HepG2 (cell line): ENCODE results near the gene PLEKHA8. TPM values are rescaled to one million over a fixed set of nuclear protein-coding genes. Genes with fewer than 3 reads are reported as not detected.

ENCODE experiments used
- ATAC-seq: fragments of 200-7000 bp; cut with Tn5 transposase; 3 replicates; pipeline ENCODE4 v1.9.1; 2020; ENCODE audit warnings: mild to moderate bottlenecking, moderate library complexity
- BruUV-seq: library from RNA; stranded (reverse); fragments of 400-500 nt; replicated peaks from 2 replicates; lab custom pipeline; 2021; lab: Mats Ljungman, UMichigan
- CTCF ChIA-PET: fragments of 300-600 bp; formaldehyde crosslinking; extraction: SDS; loops from one replicate; lab custom pipeline; 2021; ENCODE audit warnings: low total read pairs, inconsistent platforms, low intra/inter-chr PET ratio; lab: Yijun Ruan, JAX
- POLR2A ChIA-PET: fragments of 350-600 bp; sonication (Branson Sonifier 250); formaldehyde crosslinking; loops from one replicate; lab custom pipeline; 2020; ENCODE audit warnings: antibody characterized with exemption, inconsistent platforms; lab: Yijun Ruan, JAX
- DNase-seq: peaks from one replicate; pipeline ENCODE4 v3.0.0-alpha.2; 2015; ENCODE audit warnings: low spot score
- FAIRE-seq: peaks from 3 replicates; lab custom pipeline; 2011; peaks lifted over from hg19 to GRCh38; lab: Jason Lieb, UNC
- H2AFZ ChIP-seq: one replicate; pipeline ENCODE4 v1.6.1; 2011; ENCODE audit warnings: low read length, inconsistent platforms
- H3K27ac ChIP-seq: fragments of 300-600 bp; 3 replicates; pipeline ENCODE4 v1.8.0; 2011; ENCODE audit warnings: mixed run types, mild to moderate bottlenecking, mixed read lengths, low read length, inconsistent platforms; ENCODE audit not compliant: insufficient read depth; ENCODE audit errors: extremely low read length
- H3K27me3 ChIP-seq, 2 experiments: fragments of 200-600 bp in 1 of 2; 2 replicates in 1 of 2; 3 replicates in 1 of 2; pipeline versions ENCODE4 v1.6.0 to v1.8.0; 2011; ENCODE audit warnings: low read length in 2 of 2, mild to moderate bottlenecking in 2 of 2, moderate library complexity in 2 of 2, inconsistent platforms in 1 of 2; ENCODE audit not compliant: insufficient read depth in 2 of 2, control insufficient read depth in 1 of 2
- H3K36me3 ChIP-seq, 2 experiments: fragments of 200-600 bp in 1 of 2; replicated peaks in 1 of 2; 2 replicates in 1 of 2; 3 replicates in 1 of 2; pipeline versions ENCODE4 v1.5.1 to v1.8.0; 2011; ENCODE audit warnings: low read length in 2 of 2, inconsistent platforms in 1 of 2; ENCODE audit not compliant: insufficient read depth in 2 of 2, control insufficient read depth in 1 of 2
- H3K4me1 ChIP-seq: 2 replicates; pipeline ENCODE4 v1.5.1; 2012; ENCODE audit warnings: low read length, inconsistent platforms; ENCODE audit not compliant: insufficient read depth
- H3K4me2 ChIP-seq: 2 replicates; pipeline ENCODE4 v1.6.0; 2011; ENCODE audit warnings: low read depth, low read length, inconsistent platforms
- H3K4me3 ChIP-seq, 3 experiments: fragments of 200-600 bp in 1 of 3; sonication (generic), shearing (Covaris generic) in 1 of 3; replicated peaks in 1 of 3; 2 replicates each; pipeline ENCODE4 v1.5.1; 2011 to 2016; ENCODE audit warnings: low read length in 3 of 3, inconsistent platforms in 2 of 3, low read depth in 2 of 3, mild to moderate bottlenecking in 2 of 3, control low read depth in 1 of 3, mixed read lengths in 1 of 3; ENCODE audit not compliant: insufficient read depth in 1 of 3
- H3K79me2 ChIP-seq: one replicate; pipeline ENCODE4 v1.6.1; 2011; ENCODE audit warnings: low read length, inconsistent platforms; ENCODE audit not compliant: insufficient read depth
- H3K9ac ChIP-seq: 2 replicates; pipeline ENCODE4 v1.6.0; 2011; ENCODE audit warnings: mild to moderate bottlenecking, low read depth, low read length, inconsistent platforms; ENCODE audit not compliant: insufficient read depth
- H3K9me3 ChIP-seq: 2 replicates; pipeline ENCODE4 v1.5.1; 2012; ENCODE audit warnings: mild to moderate bottlenecking, low read length
- H4K20me1 ChIP-seq: 2 replicates; pipeline ENCODE4 v1.6.0; 2011; ENCODE audit warnings: inconsistent platforms, mild to moderate bottlenecking, low read length, moderate library complexity; ENCODE audit not compliant: insufficient read depth
- CREM ChIP-seq, 2 experiments: sonication (generic) in 1 of 2; formaldehyde crosslinking in 1 of 2; IDR thresholded peaks; 2 replicates each; pipeline versions ENCODE4 v1.4.0 to v1.6.1; 2016 to 2020; ENCODE audit warnings: antibody characterized with exemption in 1 of 2, mild to moderate bottlenecking in 1 of 2, missing genetic modification reagents in 1 of 2
- CSRNP2 ChIP-seq: sonication (generic); formaldehyde crosslinking; conservative IDR thresholded peaks from 2 replicates; pipeline ENCODE4 v1.8.0; 2022; ENCODE audit warnings: low read depth, missing genetic modification reagents
- ETV5 ChIP-seq: IDR thresholded peaks from 2 replicates; pipeline ENCODE4 v1.6.1; 2018; ENCODE audit warnings: missing biosample characterization, missing genetic modification reagents, inconsistent platforms, borderline replicate concordance
- FOSL2 ChIP-seq: sonication (generic); formaldehyde crosslinking; IDR thresholded peaks from 2 replicates; pipeline ENCODE4 v1.4.0; 2020; ENCODE audit warnings: missing genetic modification reagents
- NFYC ChIP-seq: IDR thresholded peaks from 2 replicates; pipeline ENCODE4 v1.6.1; 2016; ENCODE audit warnings: missing genetic modification reagents, missing compliant biosample characterization
- POLR2G ChIP-seq: fragments of 200-400 bp; formaldehyde crosslinking; IDR thresholded peaks from 2 replicates; pipeline ENCODE4 v1.6.1; 2018; ENCODE audit warnings: mild to moderate bottlenecking, low read depth, low read length, moderate library complexity
- SOX6 ChIP-seq, 2 experiments: fragments of 450-650 bp in 1 of 2; sonication (generic) in 1 of 2; formaldehyde crosslinking in 1 of 2; IDR thresholded peaks; 2 replicates each; pipeline versions ENCODE4 v1.4.0 to v1.6.1; 2017 to 2020; ENCODE audit warnings: antibody characterized with exemption in 1 of 2, mild to moderate bottlenecking in 1 of 2, missing genetic modification reagents in 1 of 2
- ZNF335 ChIP-seq: sonication (generic); formaldehyde crosslinking; IDR thresholded peaks from 2 replicates; pipeline ENCODE4 v1.4.0; 2020; ENCODE audit warnings: missing genetic modification reagents
- WGBS: methylation state at CpG from one replicate; pipeline ENCODE4 v1.1.6; 2017; ENCODE audit warnings: low lambda C conversion rate; 5-methylcytosine and 5-hydroxymethylcytosine counted together
- in situ Hi-C: cut with HindIII; loops from 2 replicates; pipeline ENCODE4 v1.10.0; 2017; ENCODE audit warnings: low pct_unique_long_range_greater_than_20kb; ENCODE audit not compliant: extremely low pct_ligation_motif_present
- intact Hi-C: fragments of 100-400 bp; cut with micrococcal nuclease; formaldehyde crosslinking; loops from one replicate; pipeline ENCODE4 v1.10.0; 2022; ENCODE audit not compliant: unreplicated experiment
- polyA plus RNA-seq, 8 experiments: library from polyadenylated mRNA; depleted of rRNA in 3 of 8; stranded (reverse) in 7 of 8; unstranded in 1 of 8; fragments of >200 nt; fragmentation: Illumina TruSeq in 4 of 8; extraction: Trizol in 4 of 8; gene quantifications; 2 replicates each; pipeline versions ENCODE4 v1.2.1 to v1.2.3, GENCODE V29; 2011 to 2016; ENCODE audit warnings: low read depth in 4 of 8, missing spikeins in 1 of 8, mixed read lengths in 1 of 8; ENCODE audit not compliant: insufficient read depth in 1 of 8
- total RNA-seq, 5 experiments: library from RNA; depleted of rRNA; stranded (reverse); fragments of >200 nt; fragmentation: Illumina TruSeq; extraction: Trizol; gene quantifications; 2 replicates each; pipeline ENCODE4 v1.2.3, GENCODE V29; 2016; ENCODE audit warnings: low read depth in 1 of 5

PLEKHA8 gene
- total and polyA plus RNA-seq, 2 of the 13 experiments (the other 11 are each of a cell fraction or from before 2014, with no cell fraction given): 12.5 to 26.4 TPM

GRCh38 chr7:30167901-30168300, 139.7 kb downstream of the PLEKHA8 start:
- BruUV-seq: no TSS peak
- Histone ChIP-seq H3K4me2 (no peak overlapping the region), H3K9ac (no peak overlapping the region), H3K4me3 (no peak overlapping the region), H3K4me1 (peaks cover 34% of the 10 kb centered on the region), H4K20me1 (no peaks in the 10 kb centered on the region), H3K27ac (no peak overlapping the region), H3K27me3 (no peaks in the 10 kb centered on the region), H3K36me3 (no peaks in the 10 kb centered on the region)
- in situ Hi-C loops: loop anchor here (10.0 kb wide), 1 partner anchor 117 kb away; the partner anchor contains the start of gene ZNRF2
- ATAC-seq: no peak
- CTCF ChIA-PET: no interaction called here
- WGBS: 82% methylated on average over 6 of the region's 6 CpGs
- no peak for DNase-seq
- no peak for FAIRE-seq
- POLR2A ChIA-PET: no interaction called here
- TF ChIP-seq SOX6 (IDR thresholded peaks at IDR 0.05): no peak
- TF ChIP-seq SOX6 (CRISPR knock-in tag; IDR thresholded peaks at IDR 0.05): no peak
- no peak for TF ChIP-seq CSRNP2 (CRISPR knock-in tag)
- TF ChIP-seq ZNF335 (CRISPR knock-in tag): no peak
- TF ChIP-seq, all 625 proteins: peak for 0
- H2AFZ ChIP-seq: no peak overlapping the region
- H3K79me2 ChIP-seq: no peaks in the 10 kb centered on the region
- no peaks in the 10 kb centered on the region for H3K9me3 ChIP-seq
- intact Hi-C loops: no loop called here

- Histone ChIP-seq H3K36me3 (no peaks in the 10 kb centered on the region), H4K20me1 (no peaks in the 10 kb centered on the region), H3K9me3 (no peaks in the 10 kb centered on the region), H3K79me2 (no peaks in the 10 kb centered on the region), H3K27ac (no peak overlapping the region), H3K27me3 (no peaks in the 10 kb centered on the region), H3K9ac (no peak overlapping the region), H3K4me1 (peaks cover 27% of the 10 kb centered on the region), H3K4me2 (no peak overlapping the region), H2AFZ (no peak overlapping the region), H3K4me3 (no peak overlapping the region)
- intact Hi-C loops (no loop called here), in situ Hi-C loops (loop anchor here (10.0 kb wide), 1 partner anchor 116 kb away; the partner anchor contains the start of gene ZNRF2)
- 73% methylated on average over 16 of the region's 16 CpGs for WGBS
- ChIA-PET POLR2A (no interaction called here), CTCF (no interaction called here)
- no TSS peak for BruUV-seq
- TF ChIP-seq CREM (IDR thresholded peaks at IDR 0.05) (no peak), CREM (CRISPR knock-in tag; IDR thresholded peaks at IDR 0.05) (no peak), POLR2G (no peak), ETV5 (CRISPR knock-in tag) (no peak), NFYC (CRISPR knock-in tag) (no peak), FOSL2 (CRISPR knock-in tag) (no peak)
- DNase-seq (no peak), ATAC-seq (no peak), FAIRE-seq (no peak)
Measured at GRCh38 chr7:30168835-30169573, 140.8 kb downstream of the PLEKHA8 start.
